Glutamatergic neuron (in vitro differentiated cells): ENCODE results near the gene TRIM63. TPM values are rescaled to one million over a fixed set of nuclear protein-coding genes. Genes with fewer than 3 reads are reported as not detected.

Experiments
- DNase-seq: peaks from one replicate; pipeline ENCODE4 v3.0.0; 2022
- H3K27ac Mint-ChIP-seq: one replicate; pipeline ENCODE4 v1.8.0; 2020; ENCODE audit warnings: mild to moderate bottlenecking, mixed read lengths, inconsistent platforms; ENCODE audit not compliant: unreplicated experiment
- H3K27me3 Mint-ChIP-seq: one replicate; pipeline ENCODE4 v1.8.0; 2020; ENCODE audit warnings: mild to moderate bottlenecking, moderate library complexity, mixed read lengths, inconsistent platforms; ENCODE audit not compliant: unreplicated experiment
- H3K36me3 Mint-ChIP-seq: one replicate; pipeline ENCODE4 v1.8.0; 2020; ENCODE audit warnings: mild to moderate bottlenecking, mixed read lengths, inconsistent platforms; ENCODE audit not compliant: unreplicated experiment
- H3K4me1 Mint-ChIP-seq: one replicate; pipeline ENCODE4 v1.8.0; 2020; ENCODE audit warnings: mild to moderate bottlenecking, low read depth, mixed read lengths, inconsistent platforms; ENCODE audit not compliant: unreplicated experiment
- H3K4me3 Mint-ChIP-seq: one replicate; pipeline ENCODE4 v1.8.0; 2020; ENCODE audit warnings: mild to moderate bottlenecking, mixed read lengths, inconsistent platforms; ENCODE audit not compliant: unreplicated experiment
- H3K9me3 Mint-ChIP-seq: one replicate; pipeline ENCODE4 v1.8.0; 2020; ENCODE audit warnings: mild to moderate bottlenecking, moderate library complexity, mixed read lengths, inconsistent platforms; ENCODE audit not compliant: unreplicated experiment
- total RNA-seq: library from RNA; stranded (reverse); fragmentation: NEBNext Ultra II Directional; extraction: Animal tissue kit (Norgen Biotek cat#: 25700); gene quantifications from one replicate; pipeline ENCODE4 v1.2.1, GENCODE V29; 2021; ENCODE audit not compliant: unreplicated experiment
- TF ChIP-seq, protein P1 (sequence below): fragments of 200-600 bp; sonication (generic); IDR thresholded peaks from one replicate; pipeline ENCODE4 v1.5.0; 2021; ENCODE audit not compliant: partially characterized antibody, unreplicated experiment

TRIM63 gene
- total RNA-seq, 1 donor from 2014 or later = not detected

- TF ChIP-seq, protein P1, sequence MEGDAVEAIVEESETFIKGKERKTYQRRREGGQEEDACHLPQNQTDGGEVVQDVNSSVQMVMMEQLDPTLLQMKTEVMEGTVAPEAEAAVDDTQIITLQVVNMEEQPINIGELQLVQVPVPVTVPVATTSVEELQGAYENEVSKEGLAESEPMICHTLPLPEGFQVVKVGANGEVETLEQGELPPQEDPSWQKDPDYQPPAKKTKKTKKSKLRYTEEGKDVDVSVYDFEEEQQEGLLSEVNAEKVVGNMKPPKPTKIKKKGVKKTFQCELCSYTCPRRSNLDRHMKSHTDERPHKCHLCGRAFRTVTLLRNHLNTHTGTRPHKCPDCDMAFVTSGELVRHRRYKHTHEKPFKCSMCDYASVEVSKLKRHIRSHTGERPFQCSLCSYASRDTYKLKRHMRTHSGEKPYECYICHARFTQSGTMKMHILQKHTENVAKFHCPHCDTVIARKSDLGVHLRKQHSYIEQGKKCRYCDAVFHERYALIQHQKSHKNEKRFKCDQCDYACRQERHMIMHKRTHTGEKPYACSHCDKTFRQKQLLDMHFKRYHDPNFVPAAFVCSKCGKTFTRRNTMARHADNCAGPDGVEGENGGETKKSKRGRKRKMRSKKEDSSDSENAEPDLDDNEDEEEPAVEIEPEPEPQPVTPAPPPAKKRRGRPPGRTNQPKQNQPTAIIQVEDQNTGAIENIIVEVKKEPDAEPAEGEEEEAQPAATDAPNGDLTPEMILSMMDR = no peak
- peaks cover 6% of the 10 kb centered on the region for H3K9me3 Mint-ChIP-seq
- H3K4me1 Mint-ChIP-seq = peaks cover 3% of the 10 kb centered on the region
- no peak overlapping the region for H3K27ac Mint-ChIP-seq
- no peak overlapping the region for H3K4me3 Mint-ChIP-seq
- H3K36me3 Mint-ChIP-seq = no peaks in the 10 kb centered on the region
- DNase-seq = no peak
- H3K27me3 Mint-ChIP-seq = peaks cover 8% of the 10 kb centered on the region
These were observed 35.7 kb downstream of the TRIM63 start for GRCh38 chr1:26031611-26032220.

- TF ChIP-seq, protein P1 = no peak
- no peak overlapping the region for H3K4me3 Mint-ChIP-seq
- H3K27me3 Mint-ChIP-seq = peaks cover 8% of the 10 kb centered on the region
- no peaks in the 10 kb centered on the region for H3K36me3 Mint-ChIP-seq
- peaks cover 6% of the 10 kb centered on the region for H3K9me3 Mint-ChIP-seq
- H3K4me1 Mint-ChIP-seq = peaks cover 3% of the 10 kb centered on the region
- DNase-seq = no peak
- H3K27ac Mint-ChIP-seq = no peak overlapping the region
These were observed 36.2 kb downstream of the TRIM63 start for GRCh38 chr1:26031196-26031595.

DNA sequence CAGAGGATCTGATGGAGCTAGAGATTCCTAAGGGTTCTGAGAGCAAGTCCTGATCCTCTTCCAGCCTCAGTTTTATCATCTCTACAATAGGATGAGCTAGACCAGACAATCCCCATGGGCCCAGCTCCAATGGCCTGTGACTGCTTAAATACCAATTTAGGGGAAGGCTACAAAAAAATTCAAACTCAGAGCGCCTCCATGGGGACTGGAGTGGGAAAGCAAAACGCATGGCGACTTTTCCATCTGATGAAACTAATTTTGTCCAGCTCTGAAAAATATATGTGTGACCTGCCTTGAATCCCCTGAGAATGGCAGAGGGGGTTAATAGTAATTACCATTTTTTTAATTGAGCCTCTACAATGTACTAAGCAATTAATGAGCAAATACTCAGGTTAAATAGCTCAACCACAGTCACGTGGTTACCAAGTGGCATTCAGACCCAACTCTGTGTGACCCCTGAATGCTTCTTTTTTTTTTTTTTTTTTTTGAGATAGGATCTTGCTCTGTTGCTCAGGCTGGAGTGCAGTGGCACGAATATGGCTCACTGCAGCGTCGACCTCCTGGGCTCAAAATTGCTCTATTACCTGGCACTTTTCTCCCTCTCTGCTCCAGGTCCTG is 37.5 kb downstream of the TRIM63 start:
- H3K27ac Mint-ChIP-seq = no peak overlapping the region
- DNase-seq = no peak
- no peaks in the 10 kb centered on the region for H3K36me3 Mint-ChIP-seq
- H3K4me3 Mint-ChIP-seq = no peak overlapping the region
- H3K4me1 Mint-ChIP-seq = peaks cover 3% of the 10 kb centered on the region
- TF ChIP-seq, protein P1 = no peak
- peaks cover 6% of the 10 kb centered on the region for H3K27me3 Mint-ChIP-seq
- H3K9me3 Mint-ChIP-seq = peaks cover 3% of the 10 kb centered on the region

DNA sequence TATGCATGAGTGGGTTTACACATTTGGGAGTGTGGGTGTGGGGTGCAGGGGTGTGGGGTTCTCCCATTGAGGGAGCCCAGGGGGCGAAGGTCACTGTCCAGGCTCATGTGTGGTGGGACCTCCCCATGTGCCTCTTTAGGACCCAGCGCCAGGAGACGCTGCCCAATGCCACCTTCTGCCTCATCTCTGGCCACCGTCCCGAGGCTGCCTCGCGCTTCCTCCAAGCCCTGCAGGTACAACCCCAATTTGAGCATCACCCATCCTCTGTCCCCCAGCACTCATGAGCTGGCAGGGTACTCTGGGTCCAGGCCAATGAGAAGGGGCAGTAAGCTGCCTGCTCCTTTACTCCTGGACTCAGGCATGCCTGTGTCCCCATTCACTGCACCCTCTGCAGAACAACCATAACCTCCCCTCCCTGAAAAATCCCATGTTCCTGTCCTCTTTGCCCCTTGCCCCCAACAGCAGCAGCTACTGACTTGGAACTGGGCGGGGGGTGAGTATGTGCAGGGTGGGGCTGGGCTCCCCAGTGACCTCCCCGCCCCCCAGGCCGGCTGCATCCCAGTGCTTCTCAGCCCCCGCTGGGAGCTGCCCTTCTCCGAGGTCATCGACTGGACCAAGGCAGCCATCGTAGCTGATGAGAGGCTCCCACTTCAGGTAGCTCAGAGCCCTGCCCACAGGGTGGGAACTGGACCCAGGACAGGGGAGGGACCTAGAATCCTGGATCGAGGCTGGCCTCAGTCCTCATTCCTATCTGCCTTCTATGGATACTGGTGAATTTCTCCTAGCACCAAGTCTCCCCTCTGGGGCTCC is 38.2 kb downstream of the TRIM63 start:
- Mint-ChIP-seq H3K36me3 (no peaks in the 10 kb centered on the region), H3K4me3 (no peak overlapping the region), H3K27ac (no peak overlapping the region), H3K4me1 (peaks cover 3% of the 10 kb centered on the region), H3K27me3 (peaks cover 4% of the 10 kb centered on the region), H3K9me3 (peaks cover 1% of the 10 kb centered on the region)
- TF ChIP-seq, protein P1 = no peak
- DNase-seq = no peak
